Type B pancreatic cell (in vitro differentiated cells): ENCODE data around the gene STX2. TPM values are rescaled to one million over a fixed set of nuclear protein-coding genes. Genes with fewer than 3 reads are reported as not detected.
A peak's percentile ranks its signal among the peaks of the same experiment; 100 is the strongest.

ENCODE experiments used
- DNase-seq: peaks from one replicate; pipeline ENCODE4 v3.0.0; 2021; ENCODE audit warnings: mixed read lengths; ENCODE audit not compliant: unreplicated experiment; ENCODE audit errors: extremely low spot score
- H3K27ac Mint-ChIP-seq: 2 replicates; pipeline ENCODE4 v1.8.0; 2021; ENCODE audit warnings: mild to moderate bottlenecking, mixed read lengths
- H3K27me3 Mint-ChIP-seq: 2 replicates; pipeline ENCODE4 v1.8.0; 2021; ENCODE audit warnings: mixed read lengths
- H3K36me3 Mint-ChIP-seq: 2 replicates; pipeline ENCODE4 v1.8.0; 2021; ENCODE audit warnings: mixed read lengths
- H3K4me1 Mint-ChIP-seq: one replicate; pipeline ENCODE4 v1.8.0; 2021; ENCODE audit warnings: mixed read lengths; ENCODE audit not compliant: unreplicated experiment
- H3K4me3 Mint-ChIP-seq: 2 replicates; pipeline ENCODE4 v1.8.0; 2021; ENCODE audit warnings: mild to moderate bottlenecking, mixed read lengths
- H3K9me3 Mint-ChIP-seq: 2 replicates; pipeline ENCODE4 v1.8.0; 2021; ENCODE audit warnings: mixed read lengths
- CTCF ChIP-seq: fragments of 200-600 bp; sonication (generic); conservative IDR thresholded peaks from 2 replicates; pipeline ENCODE4 v1.5.0; 2021; ENCODE audit warnings: antibody characterized with exemption, mild to moderate bottlenecking
- total RNA-seq: library from RNA; stranded (reverse); gene quantifications from 2 replicates; pipeline ENCODE4 v1.2.1, GENCODE V29; 2021; ENCODE audit warnings: low replicate concordance

The STX2 gene
- total RNA-seq, 1 donor from 2014 or later = 17.3 TPM

- no peak for TF ChIP-seq CTCF
- DNase-seq = no peak
- Mint-ChIP-seq H3K27ac (no peak overlapping the region), H3K4me3 (no peak overlapping the region), H3K36me3 (peaks cover 26% of the 10 kb centered on the region), H3K9me3 (no peaks in the 10 kb centered on the region), H3K4me1 (peaks cover 31% of the 10 kb centered on the region), H3K27me3 (peaks cover 6% of the 10 kb centered on the region)
These were observed 40.8 kb upstream of the STX2 start for GRCh38 chr12:130879781-130880389.

GRCh38 chr12:130879212-130879686 lies 40.2 kb upstream of the STX2 start:
- peaks cover 36% of the 10 kb centered on the region for H3K4me1 Mint-ChIP-seq
- peaks cover 6% of the 10 kb centered on the region for H3K27me3 Mint-ChIP-seq
- no peak for DNase-seq
- H3K36me3 Mint-ChIP-seq = peaks cover 32% of the 10 kb centered on the region
- H3K27ac Mint-ChIP-seq = no peak overlapping the region
- no peak for TF ChIP-seq CTCF
- H3K9me3 Mint-ChIP-seq = no peaks in the 10 kb centered on the region
- H3K4me3 Mint-ChIP-seq = peak overlapping the region; percentile 10

GRCh38 chr12:130878193-130879185 lies 39.4 kb upstream of the STX2 start:
- no peaks in the 10 kb centered on the region for H3K9me3 Mint-ChIP-seq
- TF ChIP-seq CTCF = no peak
- H3K27me3 Mint-ChIP-seq = peaks cover 6% of the 10 kb centered on the region
- peak overlapping the region; percentile 26 for H3K4me3 Mint-ChIP-seq
- peaks cover 36% of the 10 kb centered on the region for H3K36me3 Mint-ChIP-seq
- DNase-seq = no peak
- peak overlapping the region; percentile 32 for H3K27ac Mint-ChIP-seq
- H3K4me1 Mint-ChIP-seq = peaks cover 39% of the 10 kb centered on the region

- H3K27ac Mint-ChIP-seq = no peak overlapping the region
- H3K4me1 Mint-ChIP-seq = peaks cover 49% of the 10 kb centered on the region
- H3K9me3 Mint-ChIP-seq = no peaks in the 10 kb centered on the region
- peaks cover 46% of the 10 kb centered on the region for H3K36me3 Mint-ChIP-seq
- peaks cover 6% of the 10 kb centered on the region for H3K27me3 Mint-ChIP-seq
- TF ChIP-seq CTCF = no peak
- no peak overlapping the region for H3K4me3 Mint-ChIP-seq
- no peak for DNase-seq
These were observed 38.3 kb upstream of the STX2 start for GRCh38 chr12:130877333-130877732.

- H3K27ac Mint-ChIP-seq = no peak overlapping the region
- H3K36me3 Mint-ChIP-seq = peaks cover 46% of the 10 kb centered on the region
- H3K27me3 Mint-ChIP-seq = peaks cover 6% of the 10 kb centered on the region
- no peaks in the 10 kb centered on the region for H3K9me3 Mint-ChIP-seq
- H3K4me3 Mint-ChIP-seq = no peak overlapping the region
- peaks cover 49% of the 10 kb centered on the region for H3K4me1 Mint-ChIP-seq
- DNase-seq = no peak
- TF ChIP-seq CTCF = peak; percentile 41
These were observed 37.7 kb upstream of the STX2 start for GRCh38 chr12:130876758-130877157.
